SU-DHL-6 (cell line): ENCODE measurements around the gene RBM20.

ENCODE experiments used
- H2AFZ ChIP-seq: fragments of 200-600 bp; sonication (generic); 2 replicates; pipeline ENCODE4 v1.6.1; 2014; ENCODE audit warnings: low read depth, mild to moderate bottlenecking, moderate library complexity, mixed read lengths, antibody characterized with exemption, low read length; ENCODE audit not compliant: severe bottlenecking
- H3F3A ChIP-seq: fragments of 200-600 bp; shearing (Covaris generic); 2 replicates; pipeline ENCODE4 v1.6.0; 2016; ENCODE audit warnings: antibody characterized with exemption, mild to moderate bottlenecking; ENCODE audit not compliant: insufficient read depth
- H3K27ac ChIP-seq: fragments of 200-600 bp; sonication (generic); 2 replicates; pipeline ENCODE4 v1.5.1; 2016; ENCODE audit warnings: low read depth, mild to moderate bottlenecking, low read length, moderate library complexity, mixed read lengths
- H3K27me3 ChIP-seq: fragments of 200-600 bp; sonication (generic), shearing (Covaris generic); 2 replicates; pipeline ENCODE4 v1.6.0; 2014; ENCODE audit warnings: mild to moderate bottlenecking, low read length
- H3K36me3 ChIP-seq: fragments of 200-600 bp; sonication (generic); 2 replicates; pipeline ENCODE4 v1.6.1; 2014; ENCODE audit warnings: mild to moderate bottlenecking, low read length, mixed read lengths
- H3K4me2 ChIP-seq: fragments of 300-600, 200-600 bp; shearing (Covaris generic), sonication (generic); 2 replicates; pipeline ENCODE4 v1.6.0; 2014; ENCODE audit warnings: low read length, low read depth, mild to moderate bottlenecking; ENCODE audit not compliant: poor library complexity, severe bottlenecking
- H3K4me3 ChIP-seq: fragments of 200-600 bp; sonication (generic); 2 replicates; pipeline ENCODE4 v1.5.1; 2014; ENCODE audit warnings: antibody characterized with exemption, low read length, mild to moderate bottlenecking, mixed read lengths; ENCODE audit not compliant: insufficient read depth, poor library complexity, severe bottlenecking
- H3K79me2 ChIP-seq: fragments of 200-600 bp; sonication (generic); 2 replicates; pipeline ENCODE4 v1.6.1; 2014; ENCODE audit warnings: mild to moderate bottlenecking, low read length, moderate library complexity; ENCODE audit not compliant: insufficient read depth
- H3K9ac ChIP-seq: fragments of 200-600 bp; sonication (generic); 2 replicates; pipeline ENCODE4 v1.7.0; 2014; ENCODE audit warnings: mild to moderate bottlenecking, low read length
- H3K9me2 ChIP-seq: fragments of 200-600 bp; sonication (generic); replicated peaks from 2 replicates; pipeline ENCODE4 v1.6.1; 2014; ENCODE audit warnings: low read length; ENCODE audit not compliant: insufficient read depth
- H3K9me3 ChIP-seq: fragments of 200-600 bp; sonication (generic); 2 replicates; pipeline ENCODE4 v1.6.1; 2014; ENCODE audit warnings: low read length, mixed read lengths; ENCODE audit not compliant: insufficient read depth
- H4K20me1 ChIP-seq: fragments of 200-600 bp; sonication (generic); 2 replicates; pipeline ENCODE4 v1.6.1; 2014; ENCODE audit warnings: low read depth, mild to moderate bottlenecking, antibody characterized with exemption, low read length, moderate library complexity, mixed read lengths
- EZH2phosphoT487 ChIP-seq: fragments of 200-600 bp; sonication (generic), shearing (Covaris generic); conservative IDR thresholded peaks from 2 replicates; pipeline ENCODE4 v1.6.1; 2018; ENCODE audit warnings: mild to moderate bottlenecking, antibody characterized with exemption, low read length, moderate library complexity, mixed read lengths
- TF ChIP-seq, protein P1 (sequence below): fragments of 200-600 bp; sonication (generic); IDR thresholded peaks from one replicate; pipeline ENCODE4 v1.5.1; 2017; ENCODE audit warnings: antibody characterized with exemption, mild to moderate bottlenecking, low read length, moderate library complexity; ENCODE audit not compliant: insufficient read depth, poor library complexity, severe bottlenecking

RBM20 gene

DNA sequence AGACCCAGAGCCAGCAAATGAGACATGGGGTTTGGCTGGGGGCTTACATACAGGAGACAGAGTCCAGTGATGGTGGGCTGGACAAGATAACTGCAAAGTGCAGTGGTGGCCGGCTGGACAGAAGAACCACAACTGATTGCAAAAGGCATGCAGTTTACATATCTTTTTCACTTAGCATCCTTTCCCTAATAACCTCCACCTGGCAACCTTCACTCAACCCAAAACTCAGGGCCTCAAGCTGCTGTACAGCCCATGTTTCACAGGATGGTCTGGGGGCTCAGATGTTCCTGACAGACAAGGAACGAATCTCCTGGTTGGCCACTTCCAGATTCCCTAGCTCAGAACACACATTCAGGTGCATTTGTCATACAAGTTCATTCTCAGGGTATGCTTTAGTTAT lies 219.8 kb downstream of the RBM20 start:
- Histone ChIP-seq H3K9ac (no peak overlapping the region), H3F3A (peaks cover 71% of the 10 kb centered on the region), H3K9me3 (no peaks in the 10 kb centered on the region), H3K9me2 (no peaks in the 10 kb centered on the region), H2AFZ (no peak overlapping the region), H3K36me3 (no peaks in the 10 kb centered on the region), H3K4me2 (peak overlapping the region; percentile 69), H4K20me1 (no peaks in the 10 kb centered on the region), H3K27me3 (no peaks in the 10 kb centered on the region), H3K27ac (peak overlapping the region; percentile 89), H3K79me2 (no peaks in the 10 kb centered on the region), H3K4me3 (no peak overlapping the region)
- no peak for TF ChIP-seq EZH2phosphoT487
- TF ChIP-seq, protein P1, sequence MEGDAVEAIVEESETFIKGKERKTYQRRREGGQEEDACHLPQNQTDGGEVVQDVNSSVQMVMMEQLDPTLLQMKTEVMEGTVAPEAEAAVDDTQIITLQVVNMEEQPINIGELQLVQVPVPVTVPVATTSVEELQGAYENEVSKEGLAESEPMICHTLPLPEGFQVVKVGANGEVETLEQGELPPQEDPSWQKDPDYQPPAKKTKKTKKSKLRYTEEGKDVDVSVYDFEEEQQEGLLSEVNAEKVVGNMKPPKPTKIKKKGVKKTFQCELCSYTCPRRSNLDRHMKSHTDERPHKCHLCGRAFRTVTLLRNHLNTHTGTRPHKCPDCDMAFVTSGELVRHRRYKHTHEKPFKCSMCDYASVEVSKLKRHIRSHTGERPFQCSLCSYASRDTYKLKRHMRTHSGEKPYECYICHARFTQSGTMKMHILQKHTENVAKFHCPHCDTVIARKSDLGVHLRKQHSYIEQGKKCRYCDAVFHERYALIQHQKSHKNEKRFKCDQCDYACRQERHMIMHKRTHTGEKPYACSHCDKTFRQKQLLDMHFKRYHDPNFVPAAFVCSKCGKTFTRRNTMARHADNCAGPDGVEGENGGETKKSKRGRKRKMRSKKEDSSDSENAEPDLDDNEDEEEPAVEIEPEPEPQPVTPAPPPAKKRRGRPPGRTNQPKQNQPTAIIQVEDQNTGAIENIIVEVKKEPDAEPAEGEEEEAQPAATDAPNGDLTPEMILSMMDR, result no peak

DNA sequence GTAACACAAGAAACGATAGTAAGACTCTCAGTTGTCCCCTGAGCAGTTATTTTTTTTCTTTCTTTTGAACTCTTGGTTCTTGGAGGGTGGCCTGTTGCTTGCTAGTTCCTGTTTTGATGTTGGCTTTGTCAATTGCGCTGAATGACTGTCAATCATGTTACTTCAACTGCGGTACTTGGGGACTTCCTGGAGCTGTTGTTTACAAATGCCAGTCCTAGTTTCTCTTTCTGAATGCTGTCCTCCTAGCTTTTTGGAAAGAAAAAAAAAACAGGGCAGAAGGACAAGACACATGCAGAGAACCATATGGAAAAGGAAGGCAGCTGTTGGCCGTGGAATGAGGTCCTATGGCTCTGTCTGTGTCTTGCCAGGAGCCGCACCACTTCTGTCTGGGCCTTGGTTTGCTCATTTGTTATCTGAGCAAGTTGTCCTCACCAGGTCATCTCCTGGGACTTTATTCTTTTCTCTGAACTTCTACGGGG lies 220.6 kb downstream of the RBM20 start:
- Histone ChIP-seq H3F3A (peaks cover 77% of the 10 kb centered on the region), H3K4me2 (peak overlapping the region; percentile 69), H3K4me3 (peak overlapping the region; percentile 41), H2AFZ (peak overlapping the region; percentile 57), H3K27ac (peak overlapping the region; percentile 89), H3K9me3 (no peaks in the 10 kb centered on the region), H3K79me2 (no peaks in the 10 kb centered on the region), H3K36me3 (no peaks in the 10 kb centered on the region), H3K9ac (peak overlapping the region; percentile 40), H3K9me2 (no peaks in the 10 kb centered on the region), H3K27me3 (no peaks in the 10 kb centered on the region), H4K20me1 (no peaks in the 10 kb centered on the region)
- TF ChIP-seq, protein P1, result no peak
- TF ChIP-seq EZH2phosphoT487, result no peak

DNA sequence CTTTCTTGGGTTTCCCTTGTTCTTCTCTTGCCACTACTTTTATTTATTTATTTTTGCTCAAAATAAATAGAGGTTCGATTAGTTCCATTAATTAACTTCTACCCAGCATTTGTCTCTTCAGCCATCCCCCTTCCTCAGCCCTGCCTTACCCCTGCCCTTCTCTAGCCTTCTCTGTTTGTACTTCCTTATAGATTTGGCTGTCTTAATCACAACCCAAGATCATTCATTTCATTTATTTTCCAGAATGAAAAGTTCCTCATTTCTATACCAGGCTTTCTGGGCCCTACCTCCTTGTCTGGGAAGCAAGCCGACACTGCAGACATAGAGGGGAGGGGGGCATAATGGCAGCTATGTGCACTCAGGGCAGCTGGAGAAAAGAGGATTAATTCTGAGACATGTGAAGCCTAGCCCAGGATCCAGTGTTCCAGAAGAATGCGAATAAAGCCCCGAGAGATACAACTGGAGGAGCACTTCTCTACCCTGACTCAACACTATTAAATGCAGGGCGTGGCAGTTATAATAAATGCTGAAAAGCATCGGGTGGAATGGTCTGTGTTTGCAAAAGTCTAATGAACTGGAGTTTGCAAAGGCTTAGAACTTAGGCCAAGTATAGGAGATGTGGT lies 221.2 kb downstream of the RBM20 start:
- no peak for TF ChIP-seq EZH2phosphoT487
- TF ChIP-seq, protein P1, result no peak
- H3K9me2 ChIP-seq, result no peaks in the 10 kb centered on the region
- no peaks in the 10 kb centered on the region for H3K79me2 ChIP-seq
- peak overlapping the region; percentile 89 for H3K27ac ChIP-seq
- no peaks in the 10 kb centered on the region for H3K27me3 ChIP-seq
- H4K20me1 ChIP-seq, result no peaks in the 10 kb centered on the region
- peak overlapping the region; percentile 69 for H3K4me2 ChIP-seq
- H3K9me3 ChIP-seq, result no peaks in the 10 kb centered on the region
- H3K9ac ChIP-seq, result peak overlapping the region; percentile 40
- H3F3A ChIP-seq, result peaks cover 74% of the 10 kb centered on the region
- H2AFZ ChIP-seq, result peak overlapping the region; percentile 57
- H3K36me3 ChIP-seq, result no peaks in the 10 kb centered on the region
- peak overlapping the region; percentile 41 for H3K4me3 ChIP-seq
